CD4-positive, alpha-beta T cell (primary cell): ENCODE results near the gene SERF2. TPM values are rescaled to one million over a fixed set of nuclear protein-coding genes. Genes with fewer than 3 reads are reported as not detected.

Source experiments
- ATAC-seq: fragments of 200-7000 bp; cut with Tn5 transposase; one replicate; pipeline ENCODE4 v1.10.0; 2022; ENCODE audit warnings: mild to moderate bottlenecking; ENCODE audit not compliant: poor library complexity
- CTCF ChIA-PET: fragments of 350-600 bp; sonication (Branson Sonifier 250); formaldehyde crosslinking; loops from one replicate; lab custom pipeline; 2021; ENCODE audit warnings: antibody characterized with exemption, inconsistent platforms; lab: Charles Lee
- POLR2A ChIA-PET: fragments of 350-600 bp; sonication (Branson Sonifier 250); formaldehyde crosslinking; loops from one replicate; lab custom pipeline; 2021; ENCODE audit warnings: antibody characterized with exemption, inconsistent platforms; lab: Charles Lee
- DNase-seq, 14 experiments: peaks; one replicate each; pipeline ENCODE4 v3.0.0-alpha.2; 2013 to 2020; ENCODE audit warnings: mixed read lengths in 2 of 14
- H3K27ac ChIP-seq, 2 donors: one replicate each; pipeline versions ENCODE4 v1.5.1 to v1.7.0; 2013; ENCODE audit warnings: low read length in 2 of 2, low read depth in 1 of 2, mild to moderate bottlenecking in 1 of 2
- H3K27me3 ChIP-seq, 2 experiments: 1 replicate in 1 of 2; 2 replicates in 1 of 2; pipeline versions ENCODE4 v1.6.1 to v1.7.0; 2013; ENCODE audit warnings: low read length in 2 of 2, control low read depth in 1 of 2, mild to moderate bottlenecking in 1 of 2, moderate library complexity in 1 of 2; ENCODE audit not compliant: insufficient read depth in 2 of 2, control insufficient read depth in 1 of 2
- H3K36me3 ChIP-seq: one replicate; pipeline ENCODE4 v1.6.1; 2013; ENCODE audit warnings: low read length, control low read depth; ENCODE audit not compliant: insufficient read depth
- H3K4me1 ChIP-seq: one replicate; pipeline ENCODE4 v1.6.1; 2013; ENCODE audit warnings: low read length, control low read depth; ENCODE audit not compliant: insufficient read depth
- H3K4me3 ChIP-seq: one replicate; pipeline ENCODE4 v1.5.1; 2013; ENCODE audit warnings: mild to moderate bottlenecking, low read length, moderate library complexity
- H3K9me3 ChIP-seq, 2 experiments: 1 replicate in 1 of 2; 2 replicates in 1 of 2; pipeline versions ENCODE4 v1.6.1 to v1.7.0; 2013; ENCODE audit warnings: low read length in 2 of 2, mild to moderate bottlenecking in 2 of 2, control low read depth in 1 of 2, moderate library complexity in 1 of 2; ENCODE audit not compliant: control insufficient read depth in 1 of 2, insufficient read depth in 1 of 2
- H3K27ac Mint-ChIP-seq: one replicate; pipeline ENCODE4 v1.8.0; 2020; ENCODE audit warnings: mixed read lengths
- H3K27me3 Mint-ChIP-seq: one replicate; pipeline ENCODE4 v1.8.0; 2021; ENCODE audit warnings: mixed read lengths
- H3K36me3 Mint-ChIP-seq: one replicate; pipeline ENCODE4 v1.8.0; 2021; ENCODE audit warnings: low read depth, mixed read lengths
- H3K4me1 Mint-ChIP-seq: one replicate; pipeline ENCODE4 v1.8.0; 2021; ENCODE audit warnings: low read depth, mixed read lengths
- H3K4me3 Mint-ChIP-seq: one replicate; pipeline ENCODE4 v1.8.0; 2020; ENCODE audit warnings: mild to moderate bottlenecking, mixed read lengths
- H3K9me3 Mint-ChIP-seq: one replicate; pipeline ENCODE4 v1.8.0; 2020; ENCODE audit warnings: mixed read lengths
- CTCF ChIP-seq: fragments of 200-600 bp; IDR thresholded peaks from one replicate; pipeline ENCODE4 v1.8.0; 2022; ENCODE audit warnings: antibody characterized with exemption, mild to moderate bottlenecking
- intact Hi-C, 2 experiments: fragments of 100-400 bp; cut with DNase I in 1 of 2; cut with micrococcal nuclease in 1 of 2; formaldehyde crosslinking; loops; one replicate each; pipeline versions ENCODE4 v1.15.1 to v1.9.0; 2023 to 2025; cut with DNase I, micrococcal nuclease
- total RNA-seq, 174 experiments: library from RNA in 2 of 174; stranded (reverse) in 2 of 174; gene quantifications; one replicate each; pipeline ENCODE4 v1.2.3 and lab custom pipeline; 2021 to 2026

The SERF2 gene
- total RNA-seq, 2 experiments from 2014 or later = 319 to 323 TPM

GRCh38 chr15:43771816-43772215 lies 20.3 kb upstream of the SERF2 start:
- intact Hi-C loops = no loop called here
- CTCF ChIA-PET = interaction anchor here (0.6 kb wide), 2 partner anchors 27 to 352 kb away, joined by 3 read pairs; no protein-coding TSS in a partner anchor
- Mint-ChIP-seq H3K27ac (no peak overlapping the region), H3K27me3 (no peaks in the 10 kb centered on the region), H3K36me3 (peaks cover 78% of the 10 kb centered on the region), H3K9me3 (no peaks in the 10 kb centered on the region), H3K4me1 (peaks cover 10% of the 10 kb centered on the region), H3K4me3 (no peak overlapping the region)
- Histone ChIP-seq H3K4me3 (no peak overlapping the region), H3K27me3 (no peaks in the 10 kb centered on the region), H3K9me3 (no peaks in the 10 kb centered on the region), H3K27ac (no peak overlapping the region), H3K4me1 (peaks cover 13% of the 10 kb centered on the region), H3K36me3 (peaks cover 63% of the 10 kb centered on the region)
- TF ChIP-seq CTCF = no peak
- POLR2A ChIA-PET = interaction anchor here (0.9 kb wide), 1 partner anchor 29 kb away, joined by 3 read pairs; the partner anchor contains the start of gene HYPK
- DNase-seq (no peak), ATAC-seq (no peak)

- peaks cover 70% of the 10 kb centered on the region for H3K36me3 Mint-ChIP-seq
Measured at GRCh38 chr15:43772624-43773023, 19.5 kb upstream of the SERF2 start.

DNA sequence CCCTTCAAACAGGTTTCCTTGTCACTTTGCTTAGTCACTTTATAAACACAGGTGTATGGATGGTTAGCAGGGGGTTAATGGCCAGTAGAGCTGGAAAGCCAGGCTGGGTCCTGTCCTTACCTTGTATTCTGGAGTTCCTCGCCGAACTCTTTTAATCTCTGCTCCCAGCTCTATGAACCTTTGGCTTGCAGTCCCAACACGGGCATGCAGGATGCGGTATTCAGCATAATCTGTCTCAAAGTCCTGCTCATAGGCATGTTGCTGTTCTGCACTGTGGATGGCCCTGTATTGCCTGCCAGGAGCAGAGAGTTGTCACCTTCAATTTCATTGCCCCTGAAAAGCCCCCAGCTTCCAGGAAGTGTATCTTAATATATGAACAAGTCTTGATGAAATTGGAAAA lies 18.1 kb upstream of the SERF2 start:
- peaks cover 21% of the 10 kb centered on the region for H3K4me1 Mint-ChIP-seq
- H3K4me3 ChIP-seq = no peak overlapping the region
- H3K36me3 Mint-ChIP-seq = peaks cover 56% of the 10 kb centered on the region
- DNase-seq (no peak), ATAC-seq (no peak)
- POLR2A ChIA-PET = no interaction called here
- H3K27me3 Mint-ChIP-seq = no peaks in the 10 kb centered on the region
- no peak for TF ChIP-seq CTCF
- CTCF ChIA-PET = no interaction called here
- intact Hi-C loops = loop anchor here in 1 of 2 experiments (2.0 kb wide), 1 partner anchor 23 kb away; no protein-coding TSS in a partner anchor
- H3K4me3 Mint-ChIP-seq = peak overlapping the region; percentile 13
- H3K9me3 ChIP-seq = no peaks in the 10 kb centered on the region
- H3K27ac Mint-ChIP-seq = peak overlapping the region; percentile 69
- no peak overlapping the region for H3K27ac ChIP-seq
- peaks cover 25% of the 10 kb centered on the region for H3K4me1 ChIP-seq
- no peaks in the 10 kb centered on the region for H3K27me3 ChIP-seq
- H3K9me3 Mint-ChIP-seq = no peaks in the 10 kb centered on the region
- H3K36me3 ChIP-seq = peaks cover 40% of the 10 kb centered on the region

More at GRCh38 chr15:43772624-43773023, 19.5 kb upstream of the SERF2 start:
- Mint-ChIP-seq H3K4me1 (peaks cover 18% of the 10 kb centered on the region), H3K9me3 (no peaks in the 10 kb centered on the region), H3K27me3 (no peaks in the 10 kb centered on the region), H3K4me3 (no peak overlapping the region), H3K27ac (no peak overlapping the region)
- CTCF ChIA-PET = interaction anchor here (0.7 kb wide), 1 partner anchor 22 kb away, joined by 3 read pairs; no protein-coding TSS in a partner anchor
- intact Hi-C loops = no loop called here
- Histone ChIP-seq H3K4me1 (peaks cover 18% of the 10 kb centered on the region), H3K4me3 (no peak overlapping the region), H3K9me3 (no peaks in the 10 kb centered on the region), H3K27me3 (no peaks in the 10 kb centered on the region), H3K36me3 (peaks cover 55% of the 10 kb centered on the region), H3K27ac (no peak overlapping the region)
- TF ChIP-seq CTCF = no peak
- ATAC-seq = no peak
- POLR2A ChIA-PET = no interaction called here
- no peak for DNase-seq
